Measurements from ENCODE around the gene ANKRD30A.

- TF ChIP-seq, protein P1, sequence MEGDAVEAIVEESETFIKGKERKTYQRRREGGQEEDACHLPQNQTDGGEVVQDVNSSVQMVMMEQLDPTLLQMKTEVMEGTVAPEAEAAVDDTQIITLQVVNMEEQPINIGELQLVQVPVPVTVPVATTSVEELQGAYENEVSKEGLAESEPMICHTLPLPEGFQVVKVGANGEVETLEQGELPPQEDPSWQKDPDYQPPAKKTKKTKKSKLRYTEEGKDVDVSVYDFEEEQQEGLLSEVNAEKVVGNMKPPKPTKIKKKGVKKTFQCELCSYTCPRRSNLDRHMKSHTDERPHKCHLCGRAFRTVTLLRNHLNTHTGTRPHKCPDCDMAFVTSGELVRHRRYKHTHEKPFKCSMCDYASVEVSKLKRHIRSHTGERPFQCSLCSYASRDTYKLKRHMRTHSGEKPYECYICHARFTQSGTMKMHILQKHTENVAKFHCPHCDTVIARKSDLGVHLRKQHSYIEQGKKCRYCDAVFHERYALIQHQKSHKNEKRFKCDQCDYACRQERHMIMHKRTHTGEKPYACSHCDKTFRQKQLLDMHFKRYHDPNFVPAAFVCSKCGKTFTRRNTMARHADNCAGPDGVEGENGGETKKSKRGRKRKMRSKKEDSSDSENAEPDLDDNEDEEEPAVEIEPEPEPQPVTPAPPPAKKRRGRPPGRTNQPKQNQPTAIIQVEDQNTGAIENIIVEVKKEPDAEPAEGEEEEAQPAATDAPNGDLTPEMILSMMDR (IDR thresholded peaks at IDR 0.05): no peak
- TF ChIP-seq POLR2A (IDR thresholded peaks at IDR 0.05): no peak
- no peak for TF ChIP-seq POLR2AphosphoS5 (IDR thresholded peaks at IDR 0.05)
These were observed 121.2 kb downstream of the ANKRD30A start for GRCh38 chr10:37246637-37247036.

Measured in transverse colon (tissue), 4 donors.